Astrocyte of the hippocampus (primary cell): Measurements from ENCODE around the gene NEDD4L.

Experiments
- DNase-seq: peaks from one replicate; pipeline ENCODE4 v3.0.0; 2011; ENCODE audit warnings: low read depth, low spot score

Gene NEDD4L

DNA sequence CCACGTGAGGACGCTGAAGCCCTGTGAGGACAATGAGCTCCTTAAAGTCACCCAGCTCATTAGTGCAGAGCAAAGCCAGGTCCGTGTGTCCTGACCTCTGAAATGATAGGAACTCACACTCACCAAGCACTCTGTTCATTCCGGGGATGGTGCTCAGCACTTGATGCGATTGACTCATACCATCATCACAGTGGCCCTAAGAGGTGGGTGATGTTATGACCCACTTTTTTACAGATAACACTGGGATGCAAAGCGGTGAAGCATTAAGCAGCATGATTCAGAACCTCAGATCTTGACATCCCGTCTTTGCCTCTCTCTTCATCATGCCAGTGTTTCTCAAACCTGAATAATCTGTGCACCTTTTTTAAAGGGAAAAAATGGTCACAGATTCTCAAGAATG is 350.0 kb downstream of the NEDD4L start:
- DNase-seq = peak; percentile 39

DNA sequence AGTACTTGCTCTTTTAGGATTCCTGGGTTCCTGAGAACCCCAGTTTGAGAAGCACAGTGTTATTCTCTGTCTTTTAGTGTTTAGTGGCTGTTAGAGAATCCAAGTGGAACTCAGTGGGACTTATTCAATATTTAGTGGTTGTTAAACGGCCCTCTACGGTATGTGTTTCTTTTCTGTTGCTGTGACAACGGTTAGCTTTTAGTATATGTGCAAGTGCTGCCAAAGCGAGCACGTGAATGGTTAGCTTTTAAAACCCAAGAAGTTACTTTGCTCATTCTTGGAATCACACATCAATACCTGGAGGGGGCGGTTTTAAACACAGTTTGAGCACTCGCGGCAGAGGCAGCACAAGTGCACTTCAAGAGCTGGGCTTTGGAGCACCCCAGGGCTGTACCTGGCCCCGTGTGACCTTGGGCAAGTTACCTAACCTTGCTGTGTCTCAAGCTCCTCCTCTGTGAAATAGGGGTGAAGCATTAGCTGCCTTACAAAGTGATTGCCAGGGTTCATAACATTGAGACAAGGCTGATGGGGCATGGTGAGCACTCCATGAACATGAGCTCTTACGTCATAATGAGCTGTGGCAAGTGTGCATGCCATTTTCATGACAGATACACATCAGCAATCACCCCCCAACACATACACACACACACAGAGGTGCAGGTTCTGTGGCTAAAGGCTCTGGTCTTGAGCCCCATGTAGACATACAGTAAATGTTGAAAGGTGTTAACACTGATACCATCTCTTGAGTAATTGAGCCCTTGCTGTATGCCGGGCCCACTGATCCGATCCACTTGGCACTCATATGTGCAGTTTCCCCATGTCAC is 350.8 kb downstream of the NEDD4L start:
- DNase-seq = peak; percentile 32

DNA sequence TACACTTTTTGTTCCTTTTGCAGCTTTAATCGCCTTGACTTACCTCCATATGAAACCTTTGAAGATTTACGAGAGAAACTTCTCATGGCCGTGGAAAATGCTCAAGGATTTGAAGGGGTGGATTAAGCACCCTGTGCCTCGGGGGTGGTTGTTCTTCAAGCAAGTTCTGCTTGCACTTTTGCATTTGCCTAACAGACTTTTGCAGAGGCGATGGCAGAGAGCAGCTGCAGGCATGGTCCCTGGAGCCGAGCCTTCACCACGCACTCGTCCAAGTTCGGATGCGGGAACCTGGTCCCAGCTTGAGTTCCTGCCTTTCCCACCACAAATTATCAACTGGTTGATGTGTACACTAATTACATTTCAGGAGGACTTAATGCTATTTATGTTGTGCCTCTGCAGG is 352.1 kb downstream of the NEDD4L start:
- DNase-seq = no peak

DNA sequence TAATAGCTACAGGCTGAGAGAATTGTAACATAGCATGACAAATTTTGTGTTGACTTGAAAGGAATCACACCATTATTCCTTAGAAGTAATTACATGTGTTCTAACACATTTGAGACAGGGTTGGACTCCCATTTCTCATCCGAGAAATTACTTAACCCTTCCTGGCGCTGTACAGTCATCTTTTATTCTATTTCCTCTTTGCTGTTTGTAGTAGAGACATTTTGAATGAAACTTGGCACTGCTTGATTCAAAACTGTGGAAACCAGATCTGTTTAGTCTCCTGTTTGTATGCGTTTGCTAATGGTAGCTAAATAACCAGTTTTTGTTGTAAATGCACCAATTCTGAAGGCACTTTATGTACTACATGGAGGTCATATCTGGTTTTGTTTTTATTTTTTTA is 352.9 kb downstream of the NEDD4L start:
- no peak for DNase-seq

DNA sequence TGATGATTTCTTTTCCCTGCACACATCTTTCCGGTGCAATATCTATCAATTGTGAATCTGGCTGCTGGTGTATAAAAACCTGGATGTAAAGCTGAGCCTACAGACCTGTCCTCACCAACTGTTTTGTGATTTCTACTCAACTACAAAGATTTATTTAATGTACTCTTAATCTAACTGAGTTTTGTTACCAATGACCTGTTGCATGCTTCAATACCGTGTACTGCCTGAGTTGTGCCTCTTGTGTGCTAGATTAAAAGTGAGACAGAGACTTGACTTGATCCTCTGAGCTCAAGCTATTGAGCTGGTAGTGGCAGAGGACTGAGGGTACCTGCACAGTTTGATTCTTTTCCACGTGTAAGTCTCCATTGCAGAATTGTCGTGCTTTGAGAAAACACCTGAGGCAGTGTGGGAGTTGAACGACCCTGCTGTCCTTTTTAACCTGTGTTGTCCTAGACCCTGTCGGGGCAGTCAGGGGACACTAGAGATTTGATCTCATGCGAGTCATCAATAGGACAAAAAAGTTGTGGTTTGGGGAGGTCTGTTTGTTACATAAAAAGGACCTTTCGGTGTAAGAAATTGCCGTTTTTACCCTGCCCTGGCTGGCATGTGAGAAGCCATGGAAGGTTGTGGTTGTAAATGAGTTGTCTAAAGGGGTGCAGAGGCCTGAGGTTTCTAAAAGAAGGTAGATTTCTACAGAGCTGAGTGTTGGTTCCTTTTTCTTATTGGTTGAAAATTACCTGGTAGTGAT is 353.5 kb downstream of the NEDD4L start:
- no peak for DNase-seq

DNA sequence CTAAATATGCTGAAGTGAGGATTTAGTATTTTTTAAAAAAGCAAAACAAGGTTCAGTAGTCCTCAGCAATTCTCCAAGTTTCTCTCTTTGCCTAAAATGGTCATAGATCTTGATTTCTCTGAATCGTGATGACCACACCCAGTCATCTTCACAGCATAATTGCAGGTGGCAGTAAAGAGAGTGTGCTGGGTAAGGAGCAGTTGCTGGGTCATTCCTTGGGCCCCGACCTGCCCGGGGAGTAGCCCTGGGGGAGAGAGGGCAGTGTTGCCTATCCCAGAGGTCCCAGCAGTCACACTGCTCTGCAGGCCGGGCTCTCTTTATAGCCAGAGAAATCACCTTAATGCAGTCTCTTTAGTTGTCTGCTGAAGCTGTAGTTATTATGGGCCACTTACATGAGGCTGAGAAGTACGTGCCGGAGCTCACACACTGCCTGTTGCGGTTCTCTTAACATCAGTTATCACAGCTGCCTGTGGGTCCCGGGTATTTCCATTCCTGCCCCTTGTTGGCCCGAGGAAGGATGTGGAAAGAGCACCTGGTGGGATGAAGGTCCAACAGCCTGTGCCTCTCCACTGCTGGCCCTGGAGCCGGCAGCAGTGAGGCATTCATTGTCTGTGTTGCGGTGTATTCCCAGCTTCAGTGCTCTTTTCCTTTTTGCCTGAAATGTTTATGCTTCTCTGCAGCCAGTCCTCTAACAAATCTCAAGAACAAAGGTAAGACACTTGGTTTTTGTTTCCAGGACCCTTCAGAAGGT is 354.8 kb downstream of the NEDD4L start:
- DNase-seq = no peak

DNA sequence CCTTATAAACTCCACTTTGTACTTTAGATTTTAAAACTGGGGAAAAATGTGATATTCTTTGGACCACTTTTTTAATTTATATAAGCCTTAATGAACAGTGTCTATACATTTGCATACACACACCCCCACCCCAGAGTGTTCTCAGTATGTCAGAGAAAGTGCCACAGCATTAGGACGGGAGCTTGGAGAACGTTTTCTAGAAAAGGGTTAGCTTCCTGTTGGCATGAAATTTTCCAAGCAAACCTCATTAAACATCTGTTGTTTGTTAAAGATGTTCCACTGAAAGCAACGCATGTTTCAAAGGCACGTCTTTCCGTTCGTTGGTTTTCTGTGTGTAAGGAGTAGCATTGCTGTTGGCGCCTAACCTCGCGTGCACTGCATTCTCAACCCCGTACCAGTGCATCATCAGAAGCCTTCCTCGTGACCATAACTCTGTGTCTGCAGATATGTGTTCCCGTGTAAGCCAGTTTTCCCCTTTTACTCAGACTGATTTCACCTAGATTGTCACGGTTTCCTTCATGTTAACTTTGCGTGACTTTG is 356.4 kb downstream of the NEDD4L start:
- no peak for DNase-seq

DNA sequence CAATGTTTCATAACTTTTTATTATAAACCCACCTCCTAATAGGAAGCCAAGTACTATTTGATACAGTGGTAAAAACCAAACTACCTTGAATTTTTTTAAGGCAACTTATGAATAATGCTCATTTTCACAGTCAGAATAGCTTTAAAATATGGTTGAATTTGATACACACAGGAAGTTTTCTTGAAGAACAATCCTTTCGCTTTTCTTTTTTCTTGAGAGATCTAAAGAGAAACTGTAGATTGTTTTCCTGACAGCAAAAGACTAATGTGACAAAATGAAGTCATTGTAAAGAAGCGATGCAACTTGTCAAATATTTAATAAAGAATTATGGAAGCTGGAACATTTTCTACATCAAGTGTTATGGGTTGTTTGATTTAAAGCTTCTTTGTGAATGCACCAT is 357.2 kb downstream of the NEDD4L start:
- no peak for DNase-seq

DNA sequence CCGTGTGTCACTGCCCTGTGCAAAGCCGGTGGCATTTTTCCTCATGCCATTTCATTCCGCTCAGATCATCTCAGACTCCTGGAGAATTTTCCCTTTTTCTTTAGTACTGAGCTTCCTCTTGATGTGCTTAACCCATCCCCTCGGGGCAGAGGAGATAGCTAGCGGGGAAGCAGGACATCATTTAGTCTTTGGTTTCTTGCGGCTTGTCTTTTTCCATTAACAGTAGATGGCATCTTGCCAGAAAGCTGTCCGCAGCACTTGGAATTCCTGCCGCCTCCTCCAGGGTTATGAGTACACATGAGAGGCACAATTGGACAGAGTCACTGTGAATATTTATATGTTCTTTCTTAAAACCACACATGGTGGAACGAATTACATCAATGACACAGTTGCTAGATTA is 358.2 kb downstream of the NEDD4L start:
- DNase-seq = no peak

DNA sequence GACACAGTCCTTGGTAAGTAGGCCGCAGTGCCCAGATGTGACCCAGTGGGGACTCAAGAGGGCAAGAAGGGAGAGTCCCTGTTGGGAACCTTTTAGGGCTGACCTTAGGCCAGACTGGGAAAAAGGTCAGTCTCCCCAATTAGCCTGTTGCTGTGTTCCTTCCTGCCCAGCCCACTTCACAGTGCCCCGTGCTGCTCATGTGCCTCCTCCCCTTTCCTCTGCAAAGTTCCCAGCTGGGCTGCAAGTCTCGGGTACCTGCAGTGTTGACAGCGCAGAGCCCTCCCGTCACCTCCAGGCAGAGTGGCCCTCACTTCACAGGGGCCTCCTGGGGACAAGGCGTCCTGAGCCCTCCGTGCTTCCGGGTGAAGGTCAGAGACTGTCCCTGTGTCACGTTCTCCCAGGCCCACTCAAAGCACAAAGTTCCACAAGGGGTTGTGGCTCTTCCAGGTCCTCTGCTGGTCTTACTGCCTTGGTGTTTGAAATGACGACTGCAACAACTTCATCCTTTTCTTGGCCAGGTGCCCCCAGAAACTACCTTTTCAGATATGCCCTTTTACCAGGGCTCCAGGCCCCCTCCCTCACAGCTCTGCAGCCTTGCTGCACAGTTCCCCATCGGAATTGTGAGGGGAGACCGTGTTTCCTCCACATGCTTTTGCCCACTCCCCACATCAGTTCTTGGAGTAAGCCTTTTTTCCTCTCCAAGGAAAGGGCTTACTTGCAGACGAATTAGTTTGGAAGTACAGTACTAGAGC is 359.1 kb downstream of the NEDD4L start:
- DNase-seq = no peak

DNA sequence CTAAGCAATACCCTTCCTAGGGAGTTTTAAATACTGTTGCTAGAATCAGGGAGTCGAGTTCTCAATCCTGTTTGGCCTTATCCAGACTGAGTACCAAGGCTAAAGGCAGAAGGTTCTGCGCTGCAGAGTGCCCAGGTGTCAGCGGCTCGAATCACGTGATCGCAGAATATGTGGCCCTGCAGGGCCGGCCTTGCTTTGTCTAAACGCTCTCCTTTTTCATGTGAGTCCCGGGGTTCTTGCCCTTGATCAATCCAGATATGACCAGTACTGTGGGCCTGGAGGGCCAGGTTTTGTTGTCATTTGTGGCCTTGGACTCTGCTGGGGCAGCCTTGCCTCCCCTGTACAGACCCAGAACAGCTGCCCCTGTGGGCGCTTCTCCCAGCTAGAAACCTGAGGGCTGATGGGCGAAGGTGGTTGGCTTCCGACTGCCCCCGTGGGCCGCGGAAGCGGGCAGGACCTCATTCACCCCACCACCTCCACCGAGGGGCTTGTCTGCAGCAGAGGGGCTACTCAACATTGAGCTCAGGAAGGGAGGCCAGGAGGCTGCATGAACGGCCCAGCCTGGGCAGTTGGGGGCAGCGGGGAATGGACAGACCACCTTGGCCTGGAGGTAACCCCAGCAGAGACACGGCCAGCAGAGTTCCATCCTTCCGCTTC is 359.9 kb downstream of the NEDD4L start:
- no peak for DNase-seq

DNA sequence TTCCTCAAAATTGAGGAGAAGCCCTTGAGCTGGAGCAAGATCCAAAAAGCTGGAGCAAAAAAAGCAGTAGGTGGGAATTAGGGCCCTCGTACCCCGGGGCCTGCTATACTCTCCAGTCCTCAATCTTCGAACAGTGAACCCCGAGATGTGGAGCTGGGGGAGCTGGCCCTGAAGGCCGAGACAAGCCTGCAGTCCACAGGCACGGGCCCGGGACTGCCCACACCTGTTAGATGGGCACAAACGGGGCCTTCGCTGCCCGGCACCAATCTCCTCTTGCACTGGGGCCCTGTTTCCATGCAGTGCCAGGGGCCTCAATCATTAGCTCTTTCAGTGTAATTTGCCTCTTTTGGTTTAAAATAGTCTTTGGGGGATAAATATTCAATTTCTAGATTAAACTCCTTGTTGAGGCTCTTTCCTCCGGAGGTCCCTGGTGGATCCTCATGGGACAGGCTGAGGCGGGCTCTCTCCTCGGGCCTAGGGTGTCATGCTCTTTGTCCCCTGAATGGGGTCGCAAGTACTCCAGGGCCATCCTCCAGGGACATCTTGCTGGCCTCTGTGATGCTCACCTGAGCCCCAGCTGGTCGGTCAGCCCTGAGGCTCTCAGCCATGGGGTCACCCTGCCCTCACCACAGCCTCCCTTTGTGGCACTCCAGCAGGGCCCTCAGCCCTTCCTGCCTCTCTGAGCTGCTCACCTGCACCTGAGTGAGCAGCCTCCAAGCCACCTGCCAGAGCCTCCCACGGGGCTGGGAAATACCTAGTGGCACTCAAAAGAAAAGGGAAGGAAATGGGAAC is 361.3 kb downstream of the NEDD4L start:
- no peak for DNase-seq

DNA sequence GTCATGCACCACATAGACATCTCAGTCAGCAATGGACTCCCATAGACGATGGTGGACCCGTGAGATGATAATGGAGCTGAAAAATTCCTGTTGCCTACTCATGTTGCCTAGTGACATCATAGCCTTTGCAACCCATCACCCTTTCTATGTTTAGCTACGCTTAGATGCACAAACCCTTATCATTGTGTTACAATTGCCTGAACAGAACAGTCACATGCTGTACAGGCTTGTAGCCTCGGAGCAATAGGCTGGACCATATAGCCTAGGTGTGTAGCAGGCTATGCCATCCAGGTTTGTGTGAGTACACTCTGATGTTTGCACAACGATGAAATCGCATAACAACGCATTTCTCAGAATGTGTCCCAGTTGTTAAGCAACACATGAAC is 363.2 kb downstream of the NEDD4L start:
- no peak for DNase-seq

DNA sequence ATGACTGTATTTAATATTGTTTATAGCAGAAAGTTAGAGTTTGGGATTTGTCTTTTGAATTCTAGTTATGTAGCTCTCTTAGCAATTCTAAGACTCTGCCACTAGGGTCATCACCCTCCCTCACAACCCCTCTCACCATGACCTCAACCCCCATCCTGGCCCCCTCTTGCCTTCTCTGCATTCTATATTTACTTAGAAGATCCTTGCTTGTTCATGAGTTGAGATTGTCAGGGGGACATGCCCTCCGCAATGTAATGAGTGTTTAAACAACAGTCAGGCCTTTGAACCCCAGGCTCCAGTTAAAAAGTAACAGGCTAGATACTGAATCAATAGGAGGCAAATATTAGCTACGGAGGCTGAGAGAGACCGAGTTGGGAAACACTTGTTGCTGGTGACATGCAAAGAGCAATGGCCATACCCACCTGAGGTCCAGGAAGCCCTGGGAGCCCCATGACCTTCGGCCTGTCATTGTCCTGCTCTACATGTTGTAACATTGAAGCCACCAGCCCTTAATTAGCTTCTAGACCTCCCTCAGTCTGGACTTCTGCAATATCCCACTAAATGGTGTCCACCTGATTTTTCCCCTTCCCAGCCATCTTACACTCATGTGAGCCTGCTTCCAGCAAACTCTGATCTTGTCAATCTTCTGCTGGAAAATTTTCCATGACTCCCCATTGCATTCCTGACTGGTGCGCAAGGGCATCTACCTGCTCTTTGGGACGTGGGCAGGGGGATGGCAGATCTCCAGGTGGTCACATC is 363.8 kb downstream of the NEDD4L start:
- no peak for DNase-seq

DNA sequence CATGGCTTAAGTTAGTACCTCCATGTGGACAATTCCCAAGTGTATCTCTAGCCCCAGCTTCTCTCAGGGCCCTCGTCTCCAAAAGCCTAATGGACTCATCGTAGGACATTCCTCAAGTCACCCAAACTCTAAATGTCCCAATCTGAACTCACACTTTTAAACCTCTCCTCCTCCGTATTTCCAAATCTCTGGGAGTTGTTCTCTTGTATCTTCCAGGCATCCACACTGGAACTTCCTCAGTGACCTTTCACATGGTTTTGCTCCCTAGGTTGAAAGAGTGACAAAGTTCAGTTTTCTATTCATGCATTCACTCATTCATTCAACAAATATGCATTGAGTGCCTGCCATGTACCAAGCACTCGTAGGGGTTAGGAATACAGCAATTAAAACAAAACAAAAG is 364.6 kb downstream of the NEDD4L start:
- no peak for DNase-seq

DNA sequence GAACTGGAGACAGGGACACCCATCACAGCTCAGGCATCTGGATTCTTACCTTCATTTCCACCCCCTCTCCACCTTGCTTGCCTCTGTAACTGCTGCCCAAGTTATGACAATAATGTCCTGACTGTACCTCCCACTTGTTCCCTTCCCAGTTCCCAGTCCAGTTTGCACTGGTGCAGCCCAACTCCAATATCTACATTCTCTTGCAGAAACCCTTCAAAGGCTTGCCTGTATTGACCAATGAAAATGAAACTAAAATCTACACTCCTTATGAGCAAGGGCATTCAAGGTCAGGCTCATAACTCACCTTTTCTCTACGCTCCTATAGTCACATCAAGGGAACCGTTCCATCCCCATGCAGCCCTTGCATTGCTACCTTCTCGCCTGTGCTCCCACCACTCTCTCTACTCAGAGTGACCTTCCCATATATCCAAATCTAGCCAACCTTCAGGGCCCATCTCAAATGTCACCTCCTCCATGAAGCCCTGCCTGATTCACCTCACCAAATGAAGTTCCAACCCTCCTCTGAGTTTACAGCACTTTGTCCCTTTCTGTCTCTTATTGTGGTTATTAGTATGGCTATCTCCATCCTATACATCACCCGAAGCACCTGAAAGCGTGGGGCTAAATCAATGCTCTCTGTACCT is 365.9 kb downstream of the NEDD4L start:
- no peak for DNase-seq

DNA sequence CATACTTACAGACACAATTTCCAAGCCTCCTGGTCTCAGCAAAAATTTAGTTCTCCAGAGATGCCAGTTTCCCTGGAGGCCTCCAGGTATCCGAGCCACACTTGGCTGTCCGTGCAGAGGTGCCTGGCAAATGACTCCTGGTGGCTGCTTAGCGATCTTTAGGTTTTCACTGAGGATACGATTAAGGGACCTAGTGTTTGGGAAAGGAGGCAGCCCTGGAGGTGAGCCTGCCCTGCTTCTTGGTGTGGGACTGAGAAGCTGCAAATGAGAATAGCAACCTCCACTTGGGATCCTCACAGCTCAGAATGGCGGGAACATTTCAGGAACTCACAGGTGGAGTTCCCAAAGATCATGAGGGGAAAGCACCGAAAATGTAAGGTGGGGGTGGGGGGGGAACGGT is 367.3 kb downstream of the NEDD4L start:
- DNase-seq = no peak

DNA sequence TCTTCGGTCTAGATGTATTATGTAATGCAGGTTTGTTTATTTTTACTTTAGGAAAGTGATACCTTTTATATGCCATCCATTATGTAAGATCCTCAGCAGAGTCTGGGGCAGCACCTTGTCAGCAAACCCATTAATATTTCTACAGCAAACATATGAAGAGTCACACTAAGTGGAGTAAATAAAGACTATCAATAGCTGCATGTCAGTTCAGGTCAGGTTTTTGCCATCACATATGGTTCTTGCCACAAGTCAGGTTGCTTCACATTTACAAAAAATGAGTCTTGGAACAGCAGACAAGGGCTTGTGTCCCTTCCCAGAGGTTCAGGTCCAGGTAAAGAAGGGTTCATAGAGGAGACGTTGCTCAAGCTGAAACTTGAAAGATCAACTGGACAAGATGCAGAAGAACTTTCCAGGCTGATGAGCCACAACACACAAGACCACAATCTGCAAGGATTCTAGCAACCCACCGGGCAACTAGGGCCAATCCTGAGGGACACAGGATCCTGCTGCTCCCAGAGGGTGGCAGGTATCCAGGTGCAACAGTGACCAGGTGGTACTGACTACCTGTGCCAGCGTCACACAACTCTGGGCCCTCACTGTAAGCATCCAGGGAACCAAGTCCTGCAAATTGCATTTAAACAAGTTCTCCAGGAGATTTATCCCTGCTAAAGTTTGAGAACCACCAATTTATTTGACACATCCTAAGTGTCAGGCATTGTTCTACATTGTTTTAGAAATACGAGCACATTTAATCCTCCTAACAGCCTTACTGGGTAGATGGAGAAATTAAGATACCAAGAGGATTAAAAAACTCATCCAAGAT is 369.0 kb downstream of the NEDD4L start:
- DNase-seq = no peak
